ENCODE measurements around the gene POLD4. TPM values are rescaled to one million over a fixed set of nuclear protein-coding genes. Genes with fewer than 3 reads are reported as not detected.

The POLD4 gene
- total and polyA plus RNA-seq, 2 of the 13 experiments (the other 11 are each of a cell fraction or from before 2014, with no cell fraction given) = 10.5 to 27.4 TPM

DNA sequence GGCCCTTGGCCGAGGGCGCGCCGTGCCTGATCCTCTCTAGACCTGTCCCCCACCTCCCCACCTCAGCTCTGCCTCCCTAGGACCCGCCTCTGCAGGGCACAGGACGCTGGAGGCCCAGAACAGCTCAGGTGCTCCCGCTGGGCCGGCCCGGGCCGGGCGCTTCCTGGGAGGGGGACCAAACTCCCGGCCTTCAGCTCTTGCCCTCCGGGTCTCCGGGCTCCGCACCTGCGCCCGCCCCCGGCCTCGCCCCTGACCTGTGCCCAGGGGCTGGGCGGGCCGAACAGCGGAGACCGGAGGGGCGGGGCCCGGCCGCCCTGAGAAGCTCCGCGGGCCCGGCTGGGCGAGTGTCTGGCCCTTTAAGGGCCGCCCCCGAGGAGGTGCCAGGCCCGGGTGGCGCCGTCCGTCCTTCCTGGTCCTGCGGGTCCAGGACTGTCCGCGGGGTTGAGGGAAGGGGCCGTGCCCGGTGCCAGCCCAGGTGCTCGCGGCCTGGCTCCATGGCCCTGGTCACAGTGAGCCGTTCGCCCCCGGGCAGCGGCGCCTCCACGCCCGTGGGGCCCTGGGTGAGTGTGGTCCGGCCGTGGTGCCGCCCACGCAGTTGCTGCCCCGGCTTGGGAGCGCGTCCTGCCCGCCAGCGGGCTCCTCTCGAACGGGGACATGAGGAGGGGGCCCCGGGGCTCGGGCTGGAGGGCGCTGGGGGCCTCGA, 50.1 kb downstream of the POLD4 start, which contains the start of gene SSH3 (continued):
- TF ChIP-seq, protein P1, sequence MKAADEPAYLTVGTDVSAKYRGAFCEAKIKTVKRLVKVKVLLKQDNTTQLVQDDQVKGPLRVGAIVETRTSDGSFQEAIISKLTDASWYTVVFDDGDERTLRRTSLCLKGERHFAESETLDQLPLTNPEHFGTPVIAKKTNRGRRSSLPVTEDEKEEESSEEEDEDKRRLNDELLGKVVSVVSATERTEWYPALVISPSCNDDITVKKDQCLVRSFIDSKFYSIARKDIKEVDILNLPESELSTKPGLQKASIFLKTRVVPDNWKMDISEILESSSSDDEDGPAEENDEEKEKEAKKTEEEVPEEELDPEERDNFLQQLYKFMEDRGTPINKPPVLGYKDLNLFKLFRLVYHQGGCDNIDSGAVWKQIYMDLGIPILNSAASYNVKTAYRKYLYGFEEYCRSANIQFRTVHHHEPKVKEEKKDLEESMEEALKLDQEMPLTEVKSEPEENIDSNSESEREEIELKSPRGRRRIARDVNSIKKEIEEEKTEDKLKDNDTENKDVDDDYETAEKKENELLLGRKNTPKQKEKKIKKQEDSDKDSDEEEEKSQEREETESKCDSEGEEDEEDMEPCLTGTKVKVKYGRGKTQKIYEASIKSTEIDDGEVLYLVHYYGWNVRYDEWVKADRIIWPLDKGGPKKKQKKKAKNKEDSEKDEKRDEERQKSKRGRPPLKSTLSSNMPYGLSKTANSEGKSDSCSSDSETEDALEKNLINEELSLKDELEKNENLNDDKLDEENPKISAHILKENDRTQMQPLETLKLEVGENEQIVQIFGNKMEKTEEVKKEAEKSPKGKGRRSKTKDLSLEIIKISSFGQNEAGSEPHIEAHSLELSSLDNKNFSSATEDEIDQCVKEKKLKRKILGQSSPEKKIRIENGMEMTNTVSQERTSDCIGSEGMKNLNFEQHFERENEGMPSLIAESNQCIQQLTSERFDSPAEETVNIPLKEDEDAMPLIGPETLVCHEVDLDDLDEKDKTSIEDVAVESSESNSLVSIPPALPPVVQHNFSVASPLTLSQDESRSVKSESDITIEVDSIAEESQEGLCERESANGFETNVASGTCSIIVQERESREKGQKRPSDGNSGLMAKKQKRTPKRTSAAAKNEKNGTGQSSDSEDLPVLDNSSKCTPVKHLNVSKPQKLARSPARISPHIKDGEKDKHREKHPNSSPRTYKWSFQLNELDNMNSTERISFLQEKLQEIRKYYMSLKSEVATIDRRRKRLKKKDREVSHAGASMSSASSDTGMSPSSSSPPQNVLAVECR (CRISPR knock-in tag; IDR thresholded peaks at IDR 0.05; ENCODE audit: borderline replicate concordance) = peak; percentile 79
- TF ChIP-seq, protein P2, sequence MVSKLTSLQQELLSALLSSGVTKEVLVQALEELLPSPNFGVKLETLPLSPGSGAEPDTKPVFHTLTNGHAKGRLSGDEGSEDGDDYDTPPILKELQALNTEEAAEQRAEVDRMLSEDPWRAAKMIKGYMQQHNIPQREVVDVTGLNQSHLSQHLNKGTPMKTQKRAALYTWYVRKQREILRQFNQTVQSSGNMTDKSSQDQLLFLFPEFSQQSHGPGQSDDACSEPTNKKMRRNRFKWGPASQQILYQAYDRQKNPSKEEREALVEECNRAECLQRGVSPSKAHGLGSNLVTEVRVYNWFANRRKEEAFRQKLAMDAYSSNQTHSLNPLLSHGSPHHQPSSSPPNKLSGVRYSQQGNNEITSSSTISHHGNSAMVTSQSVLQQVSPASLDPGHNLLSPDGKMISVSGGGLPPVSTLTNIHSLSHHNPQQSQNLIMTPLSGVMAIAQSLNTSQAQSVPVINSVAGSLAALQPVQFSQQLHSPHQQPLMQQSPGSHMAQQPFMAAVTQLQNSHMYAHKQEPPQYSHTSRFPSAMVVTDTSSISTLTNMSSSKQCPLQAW (CRISPR knock-in tag; IDR thresholded peaks at IDR 0.05) = 0 out of 2 replicates have a peak, but pooled peaks have one; percentile 21
- TF ChIP-seq, protein P3, sequence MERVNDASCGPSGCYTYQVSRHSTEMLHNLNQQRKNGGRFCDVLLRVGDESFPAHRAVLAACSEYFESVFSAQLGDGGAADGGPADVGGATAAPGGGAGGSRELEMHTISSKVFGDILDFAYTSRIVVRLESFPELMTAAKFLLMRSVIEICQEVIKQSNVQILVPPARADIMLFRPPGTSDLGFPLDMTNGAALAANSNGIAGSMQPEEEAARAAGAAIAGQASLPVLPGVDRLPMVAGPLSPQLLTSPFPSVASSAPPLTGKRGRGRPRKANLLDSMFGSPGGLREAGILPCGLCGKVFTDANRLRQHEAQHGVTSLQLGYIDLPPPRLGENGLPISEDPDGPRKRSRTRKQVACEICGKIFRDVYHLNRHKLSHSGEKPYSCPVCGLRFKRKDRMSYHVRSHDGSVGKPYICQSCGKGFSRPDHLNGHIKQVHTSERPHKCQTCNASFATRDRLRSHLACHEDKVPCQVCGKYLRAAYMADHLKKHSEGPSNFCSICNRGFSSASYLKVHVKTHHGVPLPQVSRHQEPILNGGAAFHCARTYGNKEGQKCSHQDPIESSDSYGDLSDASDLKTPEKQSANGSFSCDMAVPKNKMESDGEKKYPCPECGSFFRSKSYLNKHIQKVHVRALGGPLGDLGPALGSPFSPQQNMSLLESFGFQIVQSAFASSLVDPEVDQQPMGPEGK (CRISPR knock-in tag; IDR thresholded peaks at IDR 0.05) = peak; percentile 68
- TF ChIP-seq, protein P4, sequence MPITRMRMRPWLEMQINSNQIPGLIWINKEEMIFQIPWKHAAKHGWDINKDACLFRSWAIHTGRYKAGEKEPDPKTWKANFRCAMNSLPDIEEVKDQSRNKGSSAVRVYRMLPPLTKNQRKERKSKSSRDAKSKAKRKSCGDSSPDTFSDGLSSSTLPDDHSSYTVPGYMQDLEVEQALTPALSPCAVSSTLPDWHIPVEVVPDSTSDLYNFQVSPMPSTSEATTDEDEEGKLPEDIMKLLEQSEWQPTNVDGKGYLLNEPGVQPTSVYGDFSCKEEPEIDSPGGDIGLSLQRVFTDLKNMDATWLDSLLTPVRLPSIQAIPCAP (CRISPR knock-in tag; IDR thresholded peaks at IDR 0.05; ENCODE audit: low read depth) = no peak
- TF ChIP-seq ZNF563 (CRISPR knock-in tag; IDR thresholded peaks at IDR 0.05) (peak; percentile 61; the same call in 1 of the 2 replicates), ZNF138 (CRISPR knock-in tag; IDR thresholded peaks at IDR 0.05; ENCODE audit: low read depth) (no peak), ZNF598 (CRISPR knock-in tag; IDR thresholded peaks at IDR 0.05; ENCODE audit: borderline replicate concordance) (peak; percentile 56; the same call in 1 of the 2 replicates), ZNF562 (CRISPR knock-in tag; IDR thresholded peaks at IDR 0.05; ENCODE audit: borderline replicate concordance) (no peak), YY1 (IDR thresholded peaks at IDR 0.05; ENCODE audit: insufficient read depth, insufficient replicate concordance, low read depth, low read length) (peak; percentile 29), MAFG (CRISPR knock-in tag; IDR thresholded peaks at IDR 0.05) (no peak), FOXM1 (CRISPR knock-in tag; IDR thresholded peaks at IDR 0.05) (no peak), NFATC3 (CRISPR knock-in tag; IDR thresholded peaks at IDR 0.05) (no peak), ZNF225 (CRISPR knock-in tag; IDR thresholded peaks at IDR 0.05) (peak; percentile 29; the same call in 1 of the 2 replicates), ZNF660 (CRISPR knock-in tag; IDR thresholded peaks at IDR 0.05; ENCODE audit: borderline replicate concordance, low read depth) (no peak), GABPA (IDR thresholded peaks at IDR 0.05; ENCODE audit: low read depth, low read length) (no peak), GABPA (CRISPR knock-in tag; IDR thresholded peaks at IDR 0.05; ENCODE audit: low read depth) (no peak; the same call in 1 of the 2 replicates)
- TF ChIP-seq, protein P5, sequence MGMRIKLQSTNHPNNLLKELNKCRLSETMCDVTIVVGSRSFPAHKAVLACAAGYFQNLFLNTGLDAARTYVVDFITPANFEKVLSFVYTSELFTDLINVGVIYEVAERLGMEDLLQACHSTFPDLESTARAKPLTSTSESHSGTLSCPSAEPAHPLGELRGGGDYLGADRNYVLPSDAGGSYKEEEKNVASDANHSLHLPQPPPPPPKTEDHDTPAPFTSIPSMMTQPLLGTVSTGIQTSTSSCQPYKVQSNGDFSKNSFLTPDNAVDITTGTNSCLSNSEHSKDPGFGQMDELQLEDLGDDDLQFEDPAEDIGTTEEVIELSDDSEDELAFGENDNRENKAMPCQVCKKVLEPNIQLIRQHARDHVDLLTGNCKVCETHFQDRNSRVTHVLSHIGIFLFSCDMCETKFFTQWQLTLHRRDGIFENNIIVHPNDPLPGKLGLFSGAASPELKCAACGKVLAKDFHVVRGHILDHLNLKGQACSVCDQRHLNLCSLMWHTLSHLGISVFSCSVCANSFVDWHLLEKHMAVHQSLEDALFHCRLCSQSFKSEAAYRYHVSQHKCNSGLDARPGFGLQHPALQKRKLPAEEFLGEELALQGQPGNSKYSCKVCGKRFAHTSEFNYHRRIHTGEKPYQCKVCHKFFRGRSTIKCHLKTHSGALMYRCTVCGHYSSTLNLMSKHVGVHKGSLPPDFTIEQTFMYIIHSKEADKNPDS (CRISPR knock-in tag; IDR thresholded peaks at IDR 0.05) = 0 out of 2 replicates have a peak, but pooled peaks have one; percentile 63
